MCF 10A (cell line): Measurements from ENCODE around the gene DDX28. TPM values are rescaled to one million over a fixed set of nuclear protein-coding genes. Genes with fewer than 3 reads are reported as not detected.

Experiments used
- BruUV-seq: library from RNA; stranded (reverse); fragments of 400-500 nt; replicated peaks from 2 replicates; lab custom pipeline; 2021; lab: Mats Ljungman, UMichigan
- CTCF ChIA-PET: fragments of 300-600 bp; sonication (Branson Sonifier 250); formaldehyde crosslinking; extraction: SDS; loops from one replicate; lab custom pipeline; 2021; ENCODE audit warnings: antibody characterized with exemption, inconsistent platforms; lab: Yijun Ruan, JAX
- POLR2A ChIA-PET: fragments of 300-600, 350-650 bp; sonication (Branson Sonifier 250); formaldehyde crosslinking; extraction: SDS; loops from one replicate; lab custom pipeline; 2020; ENCODE audit warnings: antibody characterized with exemption, inconsistent platforms; lab: Yijun Ruan, JAX
- DNase-seq: peaks from one replicate; pipeline ENCODE4 v3.0.0-alpha.2; 2018; ENCODE audit not compliant: unreplicated experiment
- H3K27ac Mint-ChIP-seq: one replicate; pipeline ENCODE4 v1.8.0; 2022; ENCODE audit warnings: mild to moderate bottlenecking, low read depth, mixed read lengths; ENCODE audit not compliant: unreplicated experiment
- H3K27me3 Mint-ChIP-seq: one replicate; pipeline ENCODE4 v1.8.0; 2022; ENCODE audit warnings: mixed read lengths; ENCODE audit not compliant: insufficient read depth, unreplicated experiment
- H3K36me3 Mint-ChIP-seq: one replicate; pipeline ENCODE4 v1.8.0; 2022; ENCODE audit warnings: mild to moderate bottlenecking, moderate library complexity, mixed read lengths; ENCODE audit not compliant: insufficient read depth, unreplicated experiment
- H3K4me1 Mint-ChIP-seq: one replicate; pipeline ENCODE4 v1.8.0; 2022; ENCODE audit warnings: mixed read lengths; ENCODE audit not compliant: insufficient read depth, unreplicated experiment
- H3K4me3 Mint-ChIP-seq: one replicate; pipeline ENCODE4 v1.8.0; 2022; ENCODE audit warnings: mild to moderate bottlenecking, moderate library complexity, mixed read lengths; ENCODE audit not compliant: unreplicated experiment
- H3K9me3 Mint-ChIP-seq: one replicate; pipeline ENCODE4 v1.8.0; 2022; ENCODE audit warnings: mixed read lengths; ENCODE audit not compliant: unreplicated experiment
- intact Hi-C: fragments of 100-400 bp; cut with micrococcal nuclease; formaldehyde crosslinking; loops from 2 replicates; pipeline ENCODE4 v1.14.1; 2022
- total RNA-seq: library from RNA; stranded (reverse); gene quantifications from 2 replicates; pipeline ENCODE4 v1.2.3, GENCODE V29; 2022
- TF ChIP-seq, protein P1 (sequence below): fragments of 200-600 bp; IDR thresholded peaks from one replicate; pipeline ENCODE4 v1.8.0; 2022; ENCODE audit warnings: antibody characterized with exemption, mild to moderate bottlenecking; ENCODE audit not compliant: unreplicated experiment

Gene DDX28
- total RNA-seq, 1 experiment from 2014 or later = 11.7 TPM

DNA sequence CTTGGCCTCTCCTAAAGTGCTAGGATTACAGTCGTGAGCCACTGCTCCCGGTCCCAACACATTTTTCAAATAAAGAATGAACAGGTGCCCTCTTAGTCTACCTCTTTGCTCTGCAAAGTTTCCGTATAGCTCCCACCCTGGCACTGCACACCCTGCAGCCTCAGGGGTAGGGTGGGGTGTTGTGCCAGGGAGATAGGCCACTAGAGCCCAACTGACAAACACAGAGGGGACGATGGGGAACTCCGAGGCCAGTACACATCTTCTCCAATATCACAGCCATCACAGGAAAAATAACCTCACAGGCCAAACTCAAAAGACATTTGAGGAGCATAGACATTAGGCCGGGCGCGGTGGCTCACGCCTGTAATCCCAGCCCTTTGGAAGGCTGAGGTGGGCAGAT lies 51.9 kb downstream of the DDX28 start:
- Mint-ChIP-seq H3K27me3 (no peaks in the 10 kb centered on the region), H3K27ac (no peak overlapping the region), H3K9me3 (no peaks in the 10 kb centered on the region), H3K4me3 (no peak overlapping the region), H3K4me1 (peaks cover 10% of the 10 kb centered on the region), H3K36me3 (no peaks in the 10 kb centered on the region)
- ChIA-PET POLR2A (interaction anchor here (0.7 to 1.6 kb wide), 3 partner anchors 10 to 172 kb away, joined by 3 to 5 read pairs (median 4); partner anchors contain the start of gene PSMB10), CTCF (interaction anchor here (0.6 to 1.4 kb wide), 2 partner anchors 23 to 102 kb away, joined by 3 to 4 read pairs; no protein-coding TSS in a partner anchor)
- no peak for DNase-seq
- intact Hi-C loops = no loop called here
- no TSS peak for BruUV-seq
- TF ChIP-seq, protein P1, sequence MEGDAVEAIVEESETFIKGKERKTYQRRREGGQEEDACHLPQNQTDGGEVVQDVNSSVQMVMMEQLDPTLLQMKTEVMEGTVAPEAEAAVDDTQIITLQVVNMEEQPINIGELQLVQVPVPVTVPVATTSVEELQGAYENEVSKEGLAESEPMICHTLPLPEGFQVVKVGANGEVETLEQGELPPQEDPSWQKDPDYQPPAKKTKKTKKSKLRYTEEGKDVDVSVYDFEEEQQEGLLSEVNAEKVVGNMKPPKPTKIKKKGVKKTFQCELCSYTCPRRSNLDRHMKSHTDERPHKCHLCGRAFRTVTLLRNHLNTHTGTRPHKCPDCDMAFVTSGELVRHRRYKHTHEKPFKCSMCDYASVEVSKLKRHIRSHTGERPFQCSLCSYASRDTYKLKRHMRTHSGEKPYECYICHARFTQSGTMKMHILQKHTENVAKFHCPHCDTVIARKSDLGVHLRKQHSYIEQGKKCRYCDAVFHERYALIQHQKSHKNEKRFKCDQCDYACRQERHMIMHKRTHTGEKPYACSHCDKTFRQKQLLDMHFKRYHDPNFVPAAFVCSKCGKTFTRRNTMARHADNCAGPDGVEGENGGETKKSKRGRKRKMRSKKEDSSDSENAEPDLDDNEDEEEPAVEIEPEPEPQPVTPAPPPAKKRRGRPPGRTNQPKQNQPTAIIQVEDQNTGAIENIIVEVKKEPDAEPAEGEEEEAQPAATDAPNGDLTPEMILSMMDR = no peak

Other genes with a start within 250 kb of the DDX28 start
- gene RANBP10, start 216.7 kb downstream of the DDX28 start, total RNA-seq = 17.2 and 21.7 TPM in 2 replicates
- gene TSNAXIP1, start 216.3 kb downstream of the DDX28 start, total RNA-seq = 1.1 and 1.5 TPM in 2 replicates
- 18.3 and 20.5 TPM in 2 replicates for gene THAP11, start 180.9 kb downstream of the DDX28 start, total RNA-seq
- 133 TPM in 2 replicates for gene NUTF2, start 176.3 kb downstream of the DDX28 start, total RNA-seq
- gene CENPT, start 175.5 kb downstream of the DDX28 start, total RNA-seq = 30.9 and 35.5 TPM in 2 replicates
- gene EDC4, start 150.2 kb downstream of the DDX28 start, total RNA-seq = 50.9 and 51.3 TPM in 2 replicates
- gene NRN1L, start 138.3 kb downstream of the DDX28 start, total RNA-seq = 0.81 TPM in 1 of 2 replicates, not detected in the other
- gene PSKH1, start 130.0 kb downstream of the DDX28 start, total RNA-seq = 21.7 and 27.9 TPM in 2 replicates
- gene CTRL, start 91.4 kb downstream of the DDX28 start, total RNA-seq = 0.52 and 1.6 TPM in 2 replicates
- 20.3 and 32.7 TPM in 2 replicates for gene PSMB10, start 86.4 kb downstream of the DDX28 start, total RNA-seq
- 35.3 and 44.5 TPM in 2 replicates for gene LCAT, start 79.1 kb downstream of the DDX28 start, total RNA-seq
- 107 TPM in 2 replicates for gene SLC12A4, start 54.6 kb downstream of the DDX28 start, total RNA-seq
- not detected in 2 replicates for gene DPEP3, start 42.7 kb downstream of the DDX28 start, total RNA-seq
- not detected in 2 replicates for gene DPEP2, start 23.7 kb downstream of the DDX28 start, total RNA-seq
- gene DPEP2NB, start 7.3 kb downstream of the DDX28 start, total RNA-seq = not detected in 2 replicates
- 24.2 and 26.4 TPM in 2 replicates for gene DUS2, start 52 bp upstream of the DDX28 start, total RNA-seq
- gene NFATC3, start 62.1 kb upstream of the DDX28 start, total RNA-seq = 18.5 and 24.1 TPM in 2 replicates
- gene ESRP2, start 212.9 kb upstream of the DDX28 start, total RNA-seq = 42.7 and 48.8 TPM in 2 replicates
- 4.6 and 6.4 TPM in 2 replicates for gene PLA2G15, start 222.1 kb upstream of the DDX28 start, total RNA-seq
- 45.3 and 61.0 TPM in 2 replicates for gene SLC7A6, start 241.3 kb upstream of the DDX28 start, total RNA-seq